NCI-H1417 (cell line): ENCODE data around the gene GPRIN2.
"Not testable (repeated sequence)": the region's sequence is repeated elsewhere in the genome, so short reads cannot be mapped to it uniquely, and the experiment has no call there.

Experiments
- DNase-seq, 3 experiments: peaks; one replicate each; lab custom pipeline; 2025; lab: John Stamatoyannopoulos, UW

Gene GPRIN2

GRCh38 chr10:46537309-46537708, 19.1 kb downstream of the GPRIN2 start:
- no peak for DNase-seq

DNA sequence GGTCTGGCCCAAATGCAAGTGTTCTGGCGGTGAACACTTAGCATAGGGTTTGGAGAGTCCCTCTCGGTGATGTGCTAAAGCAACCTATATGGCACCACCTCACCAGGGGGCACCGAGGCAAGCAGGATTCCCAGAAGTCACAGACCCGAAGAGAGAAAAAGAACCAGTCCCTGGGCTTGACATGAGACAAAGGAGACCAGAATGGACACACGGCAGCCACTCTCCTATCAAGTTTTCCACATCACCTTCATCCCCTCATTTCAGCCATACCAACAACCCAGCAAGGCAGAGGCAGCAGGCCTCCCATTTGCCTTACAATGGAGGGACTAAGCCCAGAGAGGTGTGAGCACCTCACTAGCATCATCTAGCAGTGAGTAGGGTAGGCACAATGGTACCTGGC, 19.7 kb downstream of the GPRIN2 start:
- no peak for DNase-seq

DNA sequence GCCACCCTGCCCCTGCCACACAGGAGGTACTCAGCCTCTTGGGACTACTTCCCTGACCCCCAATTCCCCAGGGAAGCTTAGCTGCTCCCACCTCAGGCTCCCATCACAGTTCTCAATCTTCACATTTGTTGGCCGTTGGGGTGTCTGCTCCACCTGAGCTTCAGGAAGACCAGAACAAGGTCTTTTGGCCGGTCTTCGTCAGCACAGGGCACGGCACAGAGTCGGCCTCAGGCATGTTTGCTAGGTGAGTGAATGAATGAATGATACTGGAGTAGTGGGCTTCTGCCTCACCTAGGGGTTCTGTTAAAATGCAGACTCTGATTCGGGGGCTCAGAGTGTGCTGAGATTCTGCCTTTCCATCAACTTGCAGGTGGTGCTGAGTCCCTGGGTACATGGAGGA, 20.3 kb downstream of the GPRIN2 start:
- DNase-seq: no peak

DNA sequence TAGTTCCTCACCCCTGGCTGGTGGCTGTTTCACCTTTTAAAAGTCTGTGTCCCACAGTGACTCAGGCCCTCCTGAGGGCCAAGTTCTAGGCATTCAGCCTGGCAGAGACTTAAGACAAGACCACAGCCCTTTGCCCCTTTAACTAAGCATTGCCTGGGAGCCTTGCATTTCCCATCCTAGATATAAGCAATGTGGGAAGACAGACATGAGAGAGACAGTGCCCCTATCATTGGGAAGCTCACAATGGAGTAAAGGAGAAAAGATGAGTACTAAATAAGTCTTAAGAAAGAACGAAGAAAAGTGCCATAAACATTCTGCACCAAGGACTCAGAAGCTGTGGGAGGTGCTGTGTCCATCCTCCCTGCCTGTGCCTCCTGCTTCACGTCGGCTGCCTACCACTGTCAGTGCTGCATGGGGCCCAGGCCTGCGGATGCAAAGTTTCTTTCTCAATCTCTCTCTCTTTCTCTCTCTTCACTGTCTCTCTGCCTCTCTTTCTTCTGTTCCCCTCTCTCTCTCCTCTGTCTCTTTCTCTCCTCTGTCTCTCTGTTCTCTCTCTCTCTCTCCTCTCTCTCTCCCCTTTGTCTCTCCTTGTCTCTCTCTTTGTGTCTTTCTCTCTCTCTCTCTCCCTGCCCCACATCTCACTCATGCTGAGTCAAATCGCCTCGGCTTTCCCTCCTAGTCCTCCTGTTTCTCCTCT, 21.5 kb downstream of the GPRIN2 start:
- DNase-seq: no peak

GRCh38 chr10:46532256-46532655, 24.2 kb downstream of the GPRIN2 start:
- DNase-seq: not testable (repeated sequence)

DNA sequence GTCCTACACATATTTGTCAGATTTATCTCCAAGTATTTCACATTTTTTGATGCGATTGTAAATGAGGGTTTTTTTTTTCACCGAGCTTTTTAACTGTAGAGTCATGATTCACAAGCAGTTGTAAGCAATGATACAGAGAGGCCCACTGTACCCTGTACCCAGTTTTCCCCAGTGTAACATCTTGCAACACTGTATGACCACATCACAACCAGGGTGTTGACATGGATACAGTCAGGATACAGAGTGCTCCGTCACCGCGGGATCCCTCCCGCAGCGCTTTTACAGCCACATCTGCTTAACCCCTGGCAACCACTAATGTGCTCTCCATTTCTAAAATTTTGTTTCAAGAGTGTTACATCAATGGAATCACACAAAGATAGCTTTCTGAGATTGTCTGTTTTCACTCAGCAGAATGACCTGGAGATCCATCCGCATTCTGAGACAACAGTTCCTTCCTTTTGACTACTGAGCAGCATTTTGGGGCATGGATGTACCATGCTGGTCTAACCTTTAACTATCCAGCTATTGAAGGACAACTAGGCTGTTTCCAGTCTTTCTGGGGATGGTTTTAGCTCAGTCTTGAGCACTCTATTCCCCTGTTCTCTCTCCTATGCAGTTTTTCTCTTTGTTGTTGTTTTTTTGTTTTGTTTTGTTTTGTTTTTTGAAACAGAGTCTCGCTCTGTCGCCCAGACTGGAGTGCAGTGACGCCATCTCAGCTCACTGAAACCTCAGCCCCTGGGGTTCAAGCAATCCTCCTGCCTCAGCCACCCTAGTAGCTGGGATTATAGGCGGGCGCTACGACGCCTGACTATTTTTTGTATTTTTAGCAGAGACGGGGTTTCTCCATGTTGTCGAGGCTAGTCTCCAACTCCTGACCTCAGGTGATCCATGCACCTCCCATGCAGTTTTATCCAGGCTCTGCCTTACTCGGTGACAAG, 25.9 kb downstream of the GPRIN2 start:
- DNase-seq: peak in 1 of 3 experiments; percentile 4

DNA sequence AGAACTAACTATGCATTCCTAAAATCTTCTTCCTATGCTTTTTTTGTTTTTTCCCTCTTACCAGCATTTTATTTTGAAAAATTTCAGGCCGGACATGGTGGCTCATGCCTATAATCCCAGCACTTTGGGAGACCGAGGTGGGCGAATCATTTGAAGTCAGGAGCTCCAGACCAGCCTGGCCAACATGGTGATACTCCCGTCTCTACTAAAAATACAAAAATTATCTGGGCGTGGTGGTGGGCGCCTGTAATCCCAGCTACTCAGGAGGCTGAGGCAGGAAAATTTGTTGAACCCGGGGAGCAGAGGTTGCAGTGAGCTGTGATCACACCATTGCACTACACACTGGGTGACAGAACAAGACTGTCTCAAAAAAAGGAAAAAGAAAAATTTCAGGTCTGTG, 26.7 kb downstream of the GPRIN2 start:
- not testable (repeated sequence) for DNase-seq

DNA sequence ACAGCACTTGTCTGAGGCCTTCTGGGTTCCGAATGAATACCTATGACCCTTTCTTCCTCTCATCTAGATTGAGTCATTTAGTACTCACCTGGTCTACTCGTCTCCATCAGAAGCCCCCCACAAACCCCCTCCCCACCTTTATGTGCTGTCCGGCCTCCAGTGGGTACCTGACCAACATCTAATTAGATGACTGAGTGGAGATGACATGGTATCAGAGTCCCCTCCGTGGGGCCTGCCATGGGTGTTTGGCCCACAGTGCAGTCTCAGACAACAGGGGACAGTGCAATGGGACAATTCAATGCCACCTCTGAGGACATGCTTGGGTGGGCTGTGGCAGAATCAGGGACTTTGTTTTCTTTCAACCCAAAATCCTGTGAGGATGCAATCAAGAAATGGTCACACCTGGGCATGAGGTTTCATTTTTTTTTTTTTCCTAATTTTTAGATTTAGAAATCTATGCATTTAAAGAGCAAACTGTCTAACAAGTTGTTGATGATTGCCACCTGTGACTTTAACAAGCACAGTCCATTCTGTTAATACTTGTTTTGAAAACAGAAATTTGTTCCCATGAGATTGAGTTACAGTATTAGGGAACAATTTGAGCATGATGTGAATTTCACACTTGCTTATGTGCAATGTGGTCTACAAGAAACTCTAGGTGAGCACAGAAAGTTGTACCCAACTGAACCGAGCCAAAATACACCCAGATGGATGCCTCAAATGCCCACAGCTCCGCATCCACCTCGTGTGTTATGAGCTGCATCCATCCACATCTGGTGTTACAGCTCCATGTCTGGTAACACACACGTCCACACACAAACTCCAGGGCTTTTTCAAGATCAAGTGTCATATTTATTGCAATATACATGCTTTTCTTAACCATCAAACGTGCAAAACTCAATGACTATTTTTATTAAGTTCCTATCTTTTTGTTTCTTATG, 27.5 kb downstream of the GPRIN2 start:
- no peak for DNase-seq

DNA sequence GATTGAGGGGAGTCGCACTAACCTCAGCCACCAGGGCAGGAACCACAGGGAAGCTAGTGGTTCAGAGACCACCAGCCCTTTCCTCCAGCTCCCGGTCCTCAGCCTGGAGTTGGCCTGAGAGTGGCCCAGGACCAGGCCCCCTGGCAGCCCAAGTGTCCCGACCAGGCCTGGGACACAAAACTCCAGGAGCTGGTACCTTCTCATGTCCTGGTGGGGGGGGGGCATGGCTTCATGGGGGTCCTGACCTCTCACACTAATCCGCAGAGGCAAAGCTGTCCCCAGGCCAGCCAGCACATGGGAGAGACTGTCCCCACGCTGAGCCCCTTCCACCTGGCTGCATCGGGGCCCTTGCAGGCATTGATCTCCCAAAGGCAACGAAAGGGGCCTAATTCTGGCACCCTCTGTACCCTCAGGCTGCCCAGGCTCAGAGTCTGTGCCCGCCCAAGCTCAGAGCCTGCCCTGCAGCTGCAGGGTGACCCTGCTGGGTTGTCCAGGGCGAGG, 28.2 kb downstream of the GPRIN2 start:
- no peak for DNase-seq

DNA sequence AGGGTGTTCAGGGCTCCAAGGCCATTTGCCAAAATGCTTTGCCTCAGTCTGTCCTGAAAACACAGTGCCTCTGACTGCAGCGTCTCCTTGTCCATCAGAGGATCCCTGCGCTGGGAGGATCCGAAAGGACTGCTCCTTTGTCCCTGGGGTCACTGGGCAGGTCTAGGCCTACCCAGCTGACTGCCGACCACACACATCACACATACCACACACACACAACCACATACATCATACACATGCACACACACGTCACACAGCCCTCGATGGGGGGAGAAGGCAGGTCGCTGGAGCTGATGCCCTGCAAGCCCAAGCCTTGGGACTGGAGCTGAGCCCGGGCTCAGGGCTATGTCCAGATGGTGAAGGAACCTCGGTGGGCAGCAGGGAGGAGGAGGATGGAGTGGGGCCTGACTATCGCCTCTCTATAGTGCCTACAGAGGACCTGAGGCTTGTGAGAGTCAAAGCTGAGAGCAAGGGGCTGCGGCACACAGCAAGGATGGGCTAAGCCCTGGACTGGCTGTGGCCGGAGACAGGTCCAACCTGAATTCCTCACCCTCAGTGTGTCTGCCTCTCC, 29.1 kb downstream of the GPRIN2 start:
- DNase-seq: no peak

DNA sequence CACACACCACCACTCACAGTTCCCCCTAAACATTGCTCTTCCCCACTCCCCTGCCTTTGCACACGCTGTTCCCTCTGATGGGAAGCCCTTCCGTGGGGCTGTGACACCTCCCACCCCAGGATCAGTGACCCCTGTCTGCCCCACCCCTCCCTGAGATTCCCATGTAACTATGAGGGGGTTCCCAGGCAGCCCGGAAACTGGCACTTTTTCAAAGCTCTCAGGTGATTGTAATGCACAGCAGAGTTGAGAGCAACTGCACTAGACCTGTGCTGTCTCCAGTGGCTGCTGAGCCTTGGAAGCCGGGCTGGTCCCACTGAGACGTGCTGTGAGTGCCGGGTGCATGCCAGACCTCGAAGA, 29.8 kb downstream of the GPRIN2 start:
- DNase-seq: no peak

GRCh38 chr10:46525824-46526681, 30.4 kb downstream of the GPRIN2 start:
- DNase-seq: no peak

GRCh38 chr10:46525177-46525823, 31.2 kb downstream of the GPRIN2 start:
- DNase-seq: peak in 1 of 3 experiments; percentile 12

DNA sequence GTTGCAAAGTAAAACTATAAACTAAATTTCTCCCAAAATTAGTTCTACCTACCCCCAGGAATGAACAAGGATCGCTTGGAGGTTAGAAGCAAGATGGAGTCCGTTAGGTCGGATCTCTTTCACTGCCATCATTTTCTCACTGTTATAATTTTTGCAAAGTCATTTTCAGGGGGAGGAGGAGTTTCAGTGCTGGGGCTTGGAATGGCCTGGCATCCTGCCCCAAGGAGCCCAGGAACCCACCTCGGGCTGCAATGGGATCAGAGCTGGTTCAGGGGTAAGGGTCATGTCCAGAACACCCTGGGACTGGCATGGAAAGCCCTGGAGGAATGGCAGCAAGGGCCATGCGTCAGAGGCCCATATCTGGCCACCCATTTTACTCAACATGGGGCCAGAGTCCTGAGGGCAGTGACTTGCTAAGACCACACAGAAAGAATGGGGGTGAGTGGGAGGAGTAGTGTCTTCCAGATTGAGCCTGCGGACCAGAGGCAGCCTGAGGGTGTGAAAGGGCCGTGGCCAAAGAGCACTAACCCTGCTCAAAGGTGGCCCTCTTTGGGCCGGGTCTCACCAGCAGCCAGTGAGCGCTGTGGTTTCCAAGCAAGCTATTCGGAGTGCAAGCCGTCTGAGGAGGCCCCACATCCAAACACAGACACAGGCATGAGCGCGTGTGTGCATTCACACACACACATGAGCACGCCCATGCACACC, 31.8 kb downstream of the GPRIN2 start:
- no peak for DNase-seq

DNA sequence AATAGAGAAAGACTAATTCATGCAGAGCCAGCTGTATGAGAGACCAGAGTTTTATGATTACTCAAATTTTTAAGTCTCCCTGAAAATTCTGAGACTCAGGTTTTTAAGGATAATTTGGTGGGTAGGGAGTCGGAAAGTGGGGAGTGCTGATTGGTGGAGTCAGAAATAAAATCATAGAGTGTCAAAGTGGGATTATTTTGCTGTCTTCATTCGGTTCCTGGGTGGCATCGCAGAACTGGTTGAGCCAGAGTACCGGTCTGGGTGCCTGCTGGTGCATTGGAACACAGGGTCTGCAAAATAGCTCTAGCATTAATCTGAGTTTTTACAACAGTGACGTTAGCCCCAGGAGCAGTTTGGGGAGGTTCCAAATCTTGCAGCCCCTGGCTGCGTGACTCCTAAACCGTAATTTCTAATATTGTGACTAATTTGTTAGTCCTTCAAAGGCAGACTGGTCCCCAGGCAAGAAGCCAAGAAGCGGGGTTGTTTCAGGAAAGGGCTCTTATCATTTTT, 32.4 kb downstream of the GPRIN2 start:
- no peak for DNase-seq

DNA sequence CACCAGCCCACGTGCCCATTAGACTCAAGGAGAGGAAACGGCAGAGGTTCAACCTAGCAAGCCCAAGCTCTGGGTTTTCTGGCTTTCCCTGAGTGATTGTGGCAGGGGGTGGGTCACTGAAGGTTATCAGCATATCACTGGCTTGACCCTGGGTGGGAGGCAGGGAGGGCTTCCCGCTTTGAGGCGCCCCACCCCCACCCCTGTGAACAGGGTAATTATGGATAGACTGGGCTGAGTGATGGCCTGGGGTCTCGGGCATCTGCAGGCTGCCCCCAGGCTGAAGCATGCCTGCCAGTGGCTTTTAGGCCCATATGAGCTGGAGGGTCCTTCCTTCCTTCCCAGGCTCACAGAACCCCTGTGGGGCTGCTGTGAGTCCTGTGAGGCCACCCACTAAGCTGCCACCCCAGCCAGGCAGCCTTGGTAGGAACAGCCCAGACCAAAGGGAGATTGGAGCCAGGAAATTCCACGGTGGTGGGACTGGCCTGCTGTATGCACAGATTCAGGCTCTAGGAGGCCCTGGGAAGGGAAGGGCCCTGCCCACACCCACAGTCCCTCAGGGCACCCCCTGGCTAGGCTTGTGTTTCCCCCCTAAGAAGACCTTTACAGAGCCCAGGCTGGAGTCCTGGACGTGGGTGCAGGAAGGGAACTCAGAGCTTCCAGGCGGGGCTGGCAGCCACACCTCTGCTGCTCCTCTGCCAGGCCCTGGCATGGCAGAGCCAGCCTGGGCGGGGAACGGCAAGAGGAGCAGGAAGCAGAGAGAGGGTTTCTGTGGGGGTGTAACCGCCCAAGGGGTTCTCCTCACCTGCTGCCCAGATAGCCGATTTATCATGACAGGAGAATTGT, 33.1 kb downstream of the GPRIN2 start:
- no peak for DNase-seq

- DNase-seq: no peak
Measured at GRCh38 chr10:46522295-46523118, 34.0 kb downstream of the GPRIN2 start.
